PC-3 (cell line): ENCODE measurements around the gene DHX58. TPM values are rescaled to one million over a fixed set of nuclear protein-coding genes. Genes with fewer than 3 reads are reported as not detected.

ENCODE experiments used
- ATAC-seq: fragments of 200-7000 bp; cut with Tn5 transposase; 2 replicates; pipeline ENCODE4 v1.9.1; 2020; ENCODE audit warnings: mild to moderate bottlenecking, moderate library complexity
- BruUV-seq: library from RNA; stranded (reverse); fragments of 400-500 nt; replicated peaks from 2 replicates; lab custom pipeline; 2021; lab: Mats Ljungman, UMichigan
- CTCF ChIA-PET: fragments of 300-600 bp; sonication (Branson Sonifier 250); formaldehyde crosslinking; loops from one replicate; lab custom pipeline; 2022; ENCODE audit warnings: antibody characterized with exemption; lab: Charles Lee
- POLR2A ChIA-PET: fragments of 300-600 bp; sonication (Branson Sonifier 250); formaldehyde crosslinking; loops from one replicate; lab custom pipeline; 2022; ENCODE audit warnings: antibody characterized with exemption; ENCODE audit not compliant: unreplicated experiment; lab: Charles Lee
- DNase-seq: peaks from one replicate; pipeline ENCODE4 v3.0.0-alpha.2; 2015
- H2AFZ ChIP-seq: fragments of 300-600 bp; sonication (generic); 2 replicates; pipeline ENCODE4 v1.6.0; 2016; ENCODE audit warnings: antibody characterized with exemption, low read length
- H3F3A ChIP-seq: fragments of 300-600 bp; sonication (generic); one replicate; pipeline ENCODE4 v1.6.0; 2017; ENCODE audit warnings: antibody characterized with exemption, low read length, control low read depth, mild to moderate bottlenecking; ENCODE audit not compliant: unreplicated experiment
- H3K27ac ChIP-seq: fragments of 300-600 bp; sonication (generic); 2 replicates; pipeline ENCODE4 v1.5.1; 2016; ENCODE audit warnings: mild to moderate bottlenecking, low read length
- H3K27me3 ChIP-seq: fragments of 300-600 bp; sonication (generic); 2 replicates; pipeline ENCODE4 v1.6.1; 2016; ENCODE audit warnings: low read length, mixed read lengths
- H3K36me3 ChIP-seq: fragments of 300-600 bp; sonication (generic); 2 replicates; pipeline ENCODE4 v1.6.1; 2016; ENCODE audit warnings: low read depth, mixed run types, low read length, mixed read lengths
- H3K4me1 ChIP-seq: fragments of 300-600 bp; sonication (generic); 2 replicates; pipeline ENCODE4 v1.5.1; 2016; ENCODE audit warnings: low read length; ENCODE audit not compliant: insufficient read depth
- H3K4me2 ChIP-seq: fragments of 300-600 bp; sonication (generic); 2 replicates; pipeline ENCODE4 v1.6.0; 2016; ENCODE audit warnings: low read length
- H3K4me3 ChIP-seq: fragments of 300-600 bp; sonication (generic); 2 replicates; pipeline ENCODE4 v1.5.1; 2016; ENCODE audit warnings: mild to moderate bottlenecking, low read length, mixed read lengths
- H3K79me2 ChIP-seq: fragments of 300-600 bp; sonication (generic); 2 replicates; pipeline ENCODE4 v1.6.1; 2017; ENCODE audit warnings: low read length, mixed read lengths
- H3K9ac ChIP-seq: fragments of 300-600 bp; sonication (generic); 2 replicates; pipeline ENCODE4 v1.6.0; 2016; ENCODE audit warnings: mild to moderate bottlenecking, low read length
- H3K9me2 ChIP-seq: fragments of 300-600 bp; sonication (generic); replicated peaks from 2 replicates; pipeline ENCODE4 v1.6.1; 2016; ENCODE audit warnings: mixed run types, low read length, mixed read lengths
- H3K9me3 ChIP-seq: fragments of 300-600 bp; sonication (generic); 2 replicates; pipeline ENCODE4 v1.6.1; 2016; ENCODE audit warnings: low read length, mixed read lengths
- H4K20me1 ChIP-seq: fragments of 300-600 bp; sonication (generic); 2 replicates; pipeline ENCODE4 v1.6.1; 2016; ENCODE audit warnings: low read length, mixed read lengths
- CTCF ChIP-seq: fragments of 300-600 bp; sonication (generic); conservative IDR thresholded peaks from 2 replicates; pipeline ENCODE4 v1.5.1; 2017; ENCODE audit warnings: antibody characterized with exemption, low read depth, mild to moderate bottlenecking, low read length
- EZH2 ChIP-seq: fragments of 300-600 bp; sonication (generic); IDR thresholded peaks from one replicate; pipeline ENCODE4 v1.6.1; 2017; ENCODE audit warnings: antibody characterized with exemption, mild to moderate bottlenecking, low read length; ENCODE audit not compliant: unreplicated experiment
- EZH2phosphoT487 ChIP-seq: fragments of 300-600 bp; sonication (generic); IDR thresholded peaks from 2 replicates; pipeline ENCODE4 v1.6.1; 2018; ENCODE audit warnings: mild to moderate bottlenecking, antibody characterized with exemption, low read length, borderline replicate concordance
- intact Hi-C: fragments of 100-400 bp; cut with micrococcal nuclease; formaldehyde crosslinking; loops from 2 replicates; pipeline ENCODE4 v1.9.0; 2023
- total RNA-seq: library from RNA; depleted of rRNA; stranded (reverse); fragments of >200 nt; gene quantifications from 2 replicates; pipeline ENCODE4 v1.2.3, GENCODE V29; 2014

Gene DHX58
- total RNA-seq, 1 experiment from 2014 or later = not detected

GRCh38 chr17:42075789-42076188 is 36.7 kb downstream of the DHX58 start:
- Histone ChIP-seq H3K79me2 (no peaks in the 10 kb centered on the region), H3K4me1 (no peaks in the 10 kb centered on the region), H3F3A (no peaks in the 10 kb centered on the region), H3K27ac (no peak overlapping the region), H3K9me2 (no peaks in the 10 kb centered on the region), H3K4me3 (no peak overlapping the region), H3K36me3 (no peaks in the 10 kb centered on the region), H3K4me2 (no peak overlapping the region), H3K9me3 (no peaks in the 10 kb centered on the region), H4K20me1 (no peaks in the 10 kb centered on the region), H3K9ac (no peak overlapping the region), H3K27me3 (0 out of 2 replicates have a peak, but pooled peaks cover 8% of the 10 kb centered on the region), H2AFZ (no peak overlapping the region)
- no peak for ATAC-seq
- BruUV-seq = no TSS peak
- ChIA-PET POLR2A (interaction anchor here (0.6 kb wide), 1 partner anchor 143 kb away, joined by 12 read pairs; no protein-coding TSS in a partner anchor), CTCF (no interaction called here)
- intact Hi-C loops = no loop called here
- no peak for DNase-seq
- TF ChIP-seq EZH2 (no peak), EZH2phosphoT487 (no peak), CTCF (no peak)

GRCh38 chr17:42072323-42073187 is 40.0 kb downstream of the DHX58 start:
- Histone ChIP-seq H3K9me2 (no peaks in the 10 kb centered on the region), H3K27ac (no peak overlapping the region), H3K9ac (no peak overlapping the region), H3K4me1 (no peaks in the 10 kb centered on the region), H3K27me3 (0 out of 2 replicates have a peak, but pooled peaks cover 8% of the 10 kb centered on the region), H3F3A (no peaks in the 10 kb centered on the region), H3K79me2 (no peaks in the 10 kb centered on the region), H3K36me3 (no peaks in the 10 kb centered on the region), H2AFZ (peak overlapping the region; percentile 57; the same call in 1 of the 2 replicates), H4K20me1 (no peaks in the 10 kb centered on the region), H3K4me3 (peak overlapping the region; percentile 40; the same call in 1 of the 2 replicates), H3K9me3 (no peaks in the 10 kb centered on the region), H3K4me2 (peak overlapping the region; percentile 63)
- POLR2A ChIA-PET = no interaction called here
- CTCF ChIA-PET = interaction anchor here (0.5 kb wide), 1 partner anchor 24 kb away, joined by 8 read pairs; no protein-coding TSS in a partner anchor
- TF ChIP-seq CTCF (no peak), EZH2phosphoT487 (no peak), EZH2 (no peak)
- ATAC-seq (peak; percentile 49; the same call in 1 of the 2 replicates), DNase-seq (no peak)
- no TSS peak for BruUV-seq
- intact Hi-C loops = no loop called here
